ENCODE measurements around the gene CDK10. TPM values are rescaled to one million over a fixed set of nuclear protein-coding genes. Genes with fewer than 3 reads are reported as not detected.

Gene CDK10
- total RNA-seq, 1 donor from 2014 or later: 83.2 TPM

GRCh38 chr16:89736554-89736953 is 50.1 kb downstream of the CDK10 start:
- Mint-ChIP-seq H3K4me3 (ENCODE audit: unreplicated experiment) (no peak overlapping the region), H3K27me3 (ENCODE audit: unreplicated experiment) (peaks cover 7% of the 10 kb centered on the region), H3K4me1 (ENCODE audit: unreplicated experiment) (no peaks in the 10 kb centered on the region), H3K36me3 (ENCODE audit: low read depth, unreplicated experiment) (peaks cover 50% of the 10 kb centered on the region), H3K27ac (ENCODE audit: unreplicated experiment) (no peak overlapping the region), H3K9me3 (ENCODE audit: unreplicated experiment) (no peaks in the 10 kb centered on the region)
- no peak for TF ChIP-seq CTCF (IDR thresholded peaks at IDR 0.05; ENCODE audit: unreplicated experiment)
- DNase-seq (ENCODE audit: low spot score): no peak

- Mint-ChIP-seq H3K9me3 (ENCODE audit: unreplicated experiment) (no peaks in the 10 kb centered on the region), H3K4me3 (ENCODE audit: unreplicated experiment) (peak overlapping the region; percentile 47), H3K36me3 (ENCODE audit: low read depth, unreplicated experiment) (peaks cover 44% of the 10 kb centered on the region), H3K27me3 (ENCODE audit: unreplicated experiment) (peaks cover 4% of the 10 kb centered on the region), H3K27ac (ENCODE audit: unreplicated experiment) (no peak overlapping the region), H3K4me1 (ENCODE audit: unreplicated experiment) (no peaks in the 10 kb centered on the region)
- no peak for DNase-seq (ENCODE audit: low spot score)
- TF ChIP-seq CTCF (IDR thresholded peaks at IDR 0.05; ENCODE audit: unreplicated experiment): no peak
These were observed 51.0 kb downstream of the CDK10 start for GRCh38 chr16:89737341-89738071.

DNA sequence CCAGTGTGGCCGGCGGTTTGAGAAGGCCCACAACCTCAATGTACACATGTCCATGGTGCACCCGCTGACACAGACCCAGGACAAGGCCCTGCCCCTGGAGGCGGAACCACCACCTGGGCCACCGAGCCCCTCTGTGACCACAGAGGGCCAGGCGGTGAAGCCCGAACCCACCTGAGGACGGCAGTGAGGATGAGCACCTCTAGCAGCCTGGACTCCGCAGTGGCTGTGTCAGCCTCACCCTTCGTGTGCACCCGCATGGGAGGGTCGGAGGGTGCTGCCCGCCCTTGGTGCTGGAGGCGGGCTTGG is 51.5 kb downstream of the CDK10 start:
- Mint-ChIP-seq H3K27ac (ENCODE audit: unreplicated experiment) (no peak overlapping the region), H3K36me3 (ENCODE audit: low read depth, unreplicated experiment) (peaks cover 39% of the 10 kb centered on the region), H3K9me3 (ENCODE audit: unreplicated experiment) (no peaks in the 10 kb centered on the region), H3K4me1 (ENCODE audit: unreplicated experiment) (no peaks in the 10 kb centered on the region), H3K4me3 (ENCODE audit: unreplicated experiment) (no peak overlapping the region), H3K27me3 (ENCODE audit: unreplicated experiment) (peaks cover 3% of the 10 kb centered on the region)
- no peak for DNase-seq (ENCODE audit: low spot score)
- no peak for TF ChIP-seq CTCF (IDR thresholded peaks at IDR 0.05; ENCODE audit: unreplicated experiment)

GRCh38 chr16:89738538-89739317 is 52.2 kb downstream of the CDK10 start:
- Mint-ChIP-seq H3K36me3 (ENCODE audit: low read depth, unreplicated experiment) (peaks cover 39% of the 10 kb centered on the region), H3K4me3 (ENCODE audit: unreplicated experiment) (no peak overlapping the region), H3K27ac (ENCODE audit: unreplicated experiment) (no peak overlapping the region), H3K4me1 (ENCODE audit: unreplicated experiment) (no peaks in the 10 kb centered on the region), H3K27me3 (ENCODE audit: unreplicated experiment) (peaks cover 2% of the 10 kb centered on the region), H3K9me3 (ENCODE audit: unreplicated experiment) (no peaks in the 10 kb centered on the region)
- DNase-seq (ENCODE audit: low spot score): no peak
- no peak for TF ChIP-seq CTCF (IDR thresholded peaks at IDR 0.05; ENCODE audit: unreplicated experiment)

DNA sequence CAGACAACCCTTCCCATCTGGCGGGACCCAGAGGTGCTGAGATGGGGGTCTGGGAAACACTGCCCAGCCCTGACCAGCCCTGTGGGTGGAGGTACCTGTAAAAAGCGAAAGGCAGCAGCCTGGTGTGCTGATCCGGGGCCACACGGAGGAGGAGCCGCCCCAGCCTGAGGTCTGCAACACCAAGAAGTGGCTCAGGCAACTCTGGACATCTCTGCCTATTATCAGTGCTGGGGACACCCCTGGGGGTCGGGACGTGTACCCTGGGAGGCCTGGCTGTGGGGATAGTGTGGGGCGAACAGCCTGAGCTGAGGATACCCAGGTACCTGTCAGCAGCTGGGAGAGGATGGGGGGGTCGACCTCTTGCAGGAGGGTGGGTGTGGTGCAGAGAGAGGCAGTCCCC is 52.9 kb downstream of the CDK10 start:
- no peak for TF ChIP-seq CTCF (IDR thresholded peaks at IDR 0.05; ENCODE audit: unreplicated experiment)
- no peak overlapping the region for H3K4me3 Mint-ChIP-seq (ENCODE audit: unreplicated experiment)
- peaks cover 35% of the 10 kb centered on the region for H3K36me3 Mint-ChIP-seq (ENCODE audit: low read depth, unreplicated experiment)
- DNase-seq (ENCODE audit: low spot score): no peak
- peaks cover 2% of the 10 kb centered on the region for H3K27me3 Mint-ChIP-seq (ENCODE audit: unreplicated experiment)
- no peaks in the 10 kb centered on the region for H3K4me1 Mint-ChIP-seq (ENCODE audit: unreplicated experiment)
- H3K9me3 Mint-ChIP-seq (ENCODE audit: unreplicated experiment): no peaks in the 10 kb centered on the region
- H3K27ac Mint-ChIP-seq (ENCODE audit: unreplicated experiment): no peak overlapping the region
